ENCODE results near the gene OSCP1. TPM values are rescaled to one million over a fixed set of nuclear protein-coding genes. Genes with fewer than 3 reads are reported as not detected.

The OSCP1 gene
- total and polyA plus RNA-seq, 3 experiments from 2014 or later, result 2.0 to 2.7 TPM; not detected in 1

DNA sequence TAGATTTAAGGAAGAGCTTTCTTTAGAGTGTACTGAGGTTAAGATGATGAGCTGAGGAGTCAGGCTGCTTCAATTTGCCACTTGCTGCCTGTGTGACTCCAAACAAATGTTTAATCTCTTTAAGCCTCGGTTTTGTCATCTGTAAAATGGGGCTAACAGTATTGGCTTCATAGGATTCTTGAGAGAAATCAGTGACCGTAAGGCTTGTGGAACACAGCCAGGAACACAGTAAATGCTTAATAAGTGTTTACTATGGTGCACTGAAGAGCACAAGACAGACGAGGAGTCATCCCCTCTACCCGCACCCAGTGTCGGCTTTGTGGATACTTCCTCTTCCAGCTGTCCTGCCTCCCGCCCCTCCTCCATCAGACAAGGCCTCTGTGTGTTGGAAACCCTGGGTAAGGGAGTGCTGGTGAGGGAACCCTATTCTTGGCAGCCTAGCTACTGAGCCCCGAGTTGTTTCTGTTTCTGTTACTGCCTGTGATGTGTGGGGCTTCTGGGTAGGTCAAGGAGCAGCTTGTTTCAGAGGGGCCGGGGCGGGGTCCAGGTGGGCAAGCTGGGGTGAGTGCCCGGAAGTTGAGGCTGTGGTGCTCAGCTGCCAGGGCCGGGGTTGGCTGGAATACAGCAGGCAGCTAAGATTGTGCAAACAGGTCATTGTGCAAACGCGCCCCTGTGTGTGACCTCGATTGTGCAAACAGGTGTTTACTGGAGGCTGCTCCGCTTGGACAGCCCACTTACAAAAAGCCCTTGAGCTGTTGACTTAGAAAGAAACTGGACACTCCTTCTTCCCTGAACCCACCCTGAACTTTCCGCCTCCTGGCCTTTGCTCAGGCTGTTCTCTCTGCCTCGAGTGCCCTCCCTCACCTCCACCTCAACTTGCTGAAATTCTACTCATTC is 36.4 kb upstream of the OSCP1 start:
- Mint-ChIP-seq H3K4me1 (peaks cover 5 to 7% (median 7%) of the 10 kb centered on the region in 3 donors), H3K27ac (peak overlapping the region in 2 of 8 donors; percentile 26 to 72), H3K36me3 (no peaks in the 10 kb centered on the region), H3K9me3 (no peaks in the 10 kb centered on the region), H3K4me3 (no peak overlapping the region), H3K27me3 (peaks cover 10 to 13% of the 10 kb centered on the region in 2 donors)
- H3K27me3 ChIP-seq (ENCODE audit: insufficient read depth, low read length, poor library complexity, severe bottlenecking), result no peaks in the 10 kb centered on the region
- no peak overlapping the region for H3K4me3 ChIP-seq (ENCODE audit: low read length)
- no peak overlapping the region for H3K27ac ChIP-seq (ENCODE audit: low read depth, low read length)
- ChIA-PET CTCF (no interaction called here), POLR2A (no interaction called here)
- no peaks in the 10 kb centered on the region for H3K9me3 ChIP-seq (ENCODE audit: low read length)
- no peak for DNase-seq
- no peaks in the 10 kb centered on the region for H3K36me3 ChIP-seq (ENCODE audit: insufficient read depth, low read length)
- H3K4me1 ChIP-seq (ENCODE audit: insufficient read depth, low read length), result peaks cover 11% of the 10 kb centered on the region

DNA sequence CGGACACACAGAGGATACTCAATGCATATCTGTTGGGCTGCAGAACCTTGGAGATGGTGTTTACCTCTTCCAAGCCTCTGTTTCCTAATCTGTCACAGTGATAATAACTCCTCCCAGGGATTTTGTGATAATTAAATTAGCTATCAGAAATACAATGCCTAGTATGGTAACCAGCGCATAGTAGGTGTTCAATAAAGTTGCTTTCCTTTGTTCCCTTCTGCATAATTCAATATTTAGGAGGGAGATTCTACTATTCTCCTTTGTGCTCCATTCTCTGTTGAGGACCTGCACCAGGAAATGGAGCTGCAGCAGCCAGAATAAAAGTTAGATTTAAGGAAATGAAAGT is 35.8 kb upstream of the OSCP1 start:
- H3K4me1 ChIP-seq (ENCODE audit: insufficient read depth, low read length), result peaks cover 11% of the 10 kb centered on the region
- H3K9me3 ChIP-seq (ENCODE audit: low read length), result no peaks in the 10 kb centered on the region
- no peaks in the 10 kb centered on the region for H3K36me3 ChIP-seq (ENCODE audit: insufficient read depth, low read length)
- peak overlapping the region in 2 of 8 donors; percentile 43 to 47 for H3K27ac Mint-ChIP-seq
- H3K4me3 Mint-ChIP-seq, result no peak overlapping the region
- no peak overlapping the region for H3K4me3 ChIP-seq (ENCODE audit: low read length)
- DNase-seq, result no peak
- no peak overlapping the region for H3K27ac ChIP-seq (ENCODE audit: low read depth, low read length)
- ChIA-PET POLR2A (no interaction called here), CTCF (no interaction called here)
- H3K9me3 Mint-ChIP-seq, result no peaks in the 10 kb centered on the region
- H3K27me3 ChIP-seq (ENCODE audit: insufficient read depth, low read length, poor library complexity, severe bottlenecking), result no peaks in the 10 kb centered on the region
- peaks cover 10 to 11% of the 10 kb centered on the region in 2 donors for H3K27me3 Mint-ChIP-seq
- H3K36me3 Mint-ChIP-seq, result no peaks in the 10 kb centered on the region
- peaks cover 5 to 10% (median 7%) of the 10 kb centered on the region in 3 donors for H3K4me1 Mint-ChIP-seq

GRCh38 chr1:36484099-36484498 is 33.8 kb upstream of the OSCP1 start:
- Mint-ChIP-seq H3K27ac (no peak overlapping the region), H3K9me3 (no peaks in the 10 kb centered on the region), H3K4me3 (no peak overlapping the region), H3K27me3 (peaks cover 11 to 15% of the 10 kb centered on the region in 2 donors), H3K4me1 (peaks cover 5 to 10% (median 7%) of the 10 kb centered on the region in 3 donors), H3K36me3 (no peaks in the 10 kb centered on the region)
- Histone ChIP-seq H3K27ac (ENCODE audit: low read depth, low read length) (no peak overlapping the region), H3K27me3 (ENCODE audit: insufficient read depth, low read length, poor library complexity, severe bottlenecking) (no peaks in the 10 kb centered on the region), H3K9me3 (ENCODE audit: low read length) (no peaks in the 10 kb centered on the region), H3K4me1 (ENCODE audit: insufficient read depth, low read length) (peaks cover 11% of the 10 kb centered on the region), H3K4me3 (ENCODE audit: low read length) (no peak overlapping the region), H3K36me3 (ENCODE audit: insufficient read depth, low read length) (no peaks in the 10 kb centered on the region)
- ChIA-PET POLR2A (no interaction called here), CTCF (no interaction called here)
- no peak for DNase-seq

DNA sequence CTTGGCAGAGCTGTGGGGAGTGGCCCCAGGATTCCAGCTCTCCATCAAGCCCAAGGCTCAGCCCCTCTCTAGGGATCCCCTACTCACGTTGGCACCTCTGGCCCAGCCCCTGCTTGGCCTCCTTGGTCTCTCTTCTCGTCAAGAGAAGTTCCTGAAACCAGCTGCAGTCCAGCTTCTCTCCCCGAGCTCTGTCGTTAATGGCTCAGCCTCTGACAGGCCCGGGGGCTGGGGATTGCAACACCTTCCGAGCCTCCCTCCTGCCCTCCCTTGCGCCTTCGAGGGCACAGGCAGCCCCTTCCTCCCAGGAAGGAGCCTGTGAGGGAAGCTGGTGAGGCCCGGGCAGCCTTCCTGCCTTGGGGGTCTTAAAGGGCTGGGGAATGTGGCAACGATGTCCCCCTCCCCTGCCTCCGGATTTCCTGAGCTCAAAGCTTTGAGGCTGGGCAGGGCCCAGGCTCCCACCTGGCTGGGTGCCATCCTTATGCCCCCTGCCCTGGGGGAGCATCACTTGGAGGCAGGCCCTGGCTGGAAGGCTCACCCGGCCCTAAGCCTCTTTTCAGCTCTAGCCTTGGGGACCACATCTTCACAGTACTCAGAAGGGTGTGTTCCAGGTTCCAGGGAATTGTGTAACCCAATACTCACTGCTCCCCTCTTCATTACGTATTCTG is 32.6 kb upstream of the OSCP1 start, which contains the start of gene CSF3R:
CSF3R (minus strand) TSS at position 190 of the 665 bp plus-strand sequence. CDS start 3,417 bp downstream, outside the sequence.
- H3K36me3 Mint-ChIP-seq, result no peaks in the 10 kb centered on the region
- POLR2A ChIA-PET, result no interaction called here
- H3K27me3 Mint-ChIP-seq, result peaks cover 7 to 10% of the 10 kb centered on the region in 2 donors
- H3K27ac Mint-ChIP-seq, result peak within 1 kb of the TSS in 1 of 8 donors; percentile 17
- no peaks in the 10 kb centered on the region for H3K9me3 Mint-ChIP-seq
- Histone ChIP-seq H3K27ac (ENCODE audit: low read depth, low read length) (peak within 1 kb of the TSS; percentile 27), H3K4me3 (ENCODE audit: low read length) (no peak within 1 kb of the TSS), H3K9me3 (ENCODE audit: low read length) (no peaks in the 10 kb centered on the region), H3K4me1 (ENCODE audit: insufficient read depth, low read length) (peaks cover 11% of the 10 kb centered on the region), H3K27me3 (ENCODE audit: insufficient read depth, low read length, poor library complexity, severe bottlenecking) (no peaks in the 10 kb centered on the region), H3K36me3 (ENCODE audit: insufficient read depth, low read length) (no peaks in the 10 kb centered on the region)
- H3K4me1 Mint-ChIP-seq, result peaks cover 5 to 10% (median 7%) of the 10 kb centered on the region in 3 donors
- peak within 1 kb of the TSS in 1 of 7 donors; percentile 37 for H3K4me3 Mint-ChIP-seq
- DNase-seq, result no peak
- CTCF ChIA-PET, result no interaction called here

GRCh38 chr1:36481771-36482723 is 31.8 kb upstream of the OSCP1 start:
- Mint-ChIP-seq H3K9me3 (no peaks in the 10 kb centered on the region), H3K4me1 (peaks cover 5 to 10% (median 7%) of the 10 kb centered on the region in 3 donors), H3K27ac (peak overlapping the region in 1 of 8 donors; percentile 17), H3K36me3 (no peaks in the 10 kb centered on the region), H3K27me3 (peaks cover 7 to 9% of the 10 kb centered on the region in 2 donors), H3K4me3 (peak overlapping the region in 1 of 7 donors; percentile 37)
- ChIA-PET POLR2A (no interaction called here), CTCF (no interaction called here)
- Histone ChIP-seq H3K27me3 (ENCODE audit: insufficient read depth, low read length, poor library complexity, severe bottlenecking) (no peaks in the 10 kb centered on the region), H3K4me1 (ENCODE audit: insufficient read depth, low read length) (peaks cover 11% of the 10 kb centered on the region), H3K4me3 (ENCODE audit: low read length) (no peak overlapping the region), H3K9me3 (ENCODE audit: low read length) (no peaks in the 10 kb centered on the region), H3K36me3 (ENCODE audit: insufficient read depth, low read length) (no peaks in the 10 kb centered on the region), H3K27ac (ENCODE audit: low read depth, low read length) (peak overlapping the region; percentile 27)
- no peak for DNase-seq

- CTCF ChIA-PET, result no interaction called here
- Histone ChIP-seq H3K27me3 (ENCODE audit: insufficient read depth, low read length, poor library complexity, severe bottlenecking) (no peaks in the 10 kb centered on the region), H3K27ac (ENCODE audit: low read depth, low read length) (no peak overlapping the region), H3K36me3 (ENCODE audit: insufficient read depth, low read length) (no peaks in the 10 kb centered on the region), H3K4me3 (ENCODE audit: low read length) (no peak overlapping the region), H3K4me1 (ENCODE audit: insufficient read depth, low read length) (peaks cover 11% of the 10 kb centered on the region), H3K9me3 (ENCODE audit: low read length) (no peaks in the 10 kb centered on the region)
- H3K27ac Mint-ChIP-seq, result no peak overlapping the region
- H3K4me3 Mint-ChIP-seq, result peak overlapping the region in 1 of 7 donors; percentile 36
- peaks cover 7 to 9% of the 10 kb centered on the region in 2 donors for H3K27me3 Mint-ChIP-seq
- no peak for DNase-seq
- H3K9me3 Mint-ChIP-seq, result no peaks in the 10 kb centered on the region
- no peaks in the 10 kb centered on the region for H3K36me3 Mint-ChIP-seq
- peaks cover 5 to 10% (median 7%) of the 10 kb centered on the region in 3 donors for H3K4me1 Mint-ChIP-seq
- POLR2A ChIA-PET, result no interaction called here
These were observed 30.8 kb upstream of the OSCP1 start for GRCh38 chr1:36481091-36481490.

DNA sequence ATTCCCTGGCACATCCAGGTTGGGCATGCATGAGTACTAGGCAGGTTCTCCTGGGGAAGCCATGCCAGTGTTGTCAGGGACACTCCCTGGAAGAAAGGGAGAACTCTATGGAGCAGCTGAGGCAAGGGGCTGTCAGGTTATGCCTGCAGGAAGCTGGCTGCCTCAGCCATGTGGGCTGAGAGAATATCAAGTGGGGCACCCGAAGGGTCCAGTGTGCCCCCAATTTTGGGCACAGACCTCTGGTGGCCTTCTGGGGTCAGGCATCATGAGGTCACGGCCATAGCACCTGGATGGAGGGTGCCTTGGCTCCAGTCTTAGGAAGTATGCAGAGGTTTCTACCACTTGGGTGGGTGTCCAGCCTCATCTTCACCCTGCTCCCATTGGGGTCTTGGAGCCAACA is 29.9 kb upstream of the OSCP1 start:
- ChIA-PET POLR2A (no interaction called here), CTCF (no interaction called here)
- Histone ChIP-seq H3K36me3 (ENCODE audit: insufficient read depth, low read length) (no peaks in the 10 kb centered on the region), H3K4me1 (ENCODE audit: insufficient read depth, low read length) (peaks cover 11% of the 10 kb centered on the region), H3K27ac (ENCODE audit: low read depth, low read length) (no peak overlapping the region), H3K9me3 (ENCODE audit: low read length) (no peaks in the 10 kb centered on the region), H3K4me3 (ENCODE audit: low read length) (no peak overlapping the region), H3K27me3 (ENCODE audit: insufficient read depth, low read length, poor library complexity, severe bottlenecking) (no peaks in the 10 kb centered on the region)
- no peak for DNase-seq
- no peak overlapping the region for H3K27ac Mint-ChIP-seq
- no peak overlapping the region for H3K4me3 Mint-ChIP-seq
- peaks cover 5 to 10% (median 7%) of the 10 kb centered on the region in 3 donors for H3K4me1 Mint-ChIP-seq
- H3K9me3 Mint-ChIP-seq, result no peaks in the 10 kb centered on the region
- H3K36me3 Mint-ChIP-seq, result no peaks in the 10 kb centered on the region
- peaks cover 3 to 6% of the 10 kb centered on the region in 2 donors for H3K27me3 Mint-ChIP-seq

All from CD8-positive, alpha-beta memory T cell (primary cell).